ENCODE results near the gene MBP. TPM values are rescaled to one million over a fixed set of nuclear protein-coding genes. Genes with fewer than 3 reads are reported as not detected.

Gene MBP
- total RNA-seq, 4 donors from 2014 or later = 23.2 to 34.7 (median 28.2) TPM

GRCh38 chr18:76943542-76944339, 188.8 kb downstream of the MBP start:
- H3K4me3 ChIP-seq = no peak overlapping the region
- H3K4me1 ChIP-seq = no peaks in the 10 kb centered on the region
- 57 to 82% methylated on average over 6 of the region's 6 CpGs for WGBS, 2 donors (ENCODE audit: low coverage in 1 of 2)
- H3K27me3 ChIP-seq = no peaks in the 10 kb centered on the region
- H3K9me3 ChIP-seq = no peaks in the 10 kb centered on the region
- TF ChIP-seq POLR2AphosphoS5 (IDR thresholded peaks at IDR 0.05) = no peak
- TF ChIP-seq, protein P1, sequence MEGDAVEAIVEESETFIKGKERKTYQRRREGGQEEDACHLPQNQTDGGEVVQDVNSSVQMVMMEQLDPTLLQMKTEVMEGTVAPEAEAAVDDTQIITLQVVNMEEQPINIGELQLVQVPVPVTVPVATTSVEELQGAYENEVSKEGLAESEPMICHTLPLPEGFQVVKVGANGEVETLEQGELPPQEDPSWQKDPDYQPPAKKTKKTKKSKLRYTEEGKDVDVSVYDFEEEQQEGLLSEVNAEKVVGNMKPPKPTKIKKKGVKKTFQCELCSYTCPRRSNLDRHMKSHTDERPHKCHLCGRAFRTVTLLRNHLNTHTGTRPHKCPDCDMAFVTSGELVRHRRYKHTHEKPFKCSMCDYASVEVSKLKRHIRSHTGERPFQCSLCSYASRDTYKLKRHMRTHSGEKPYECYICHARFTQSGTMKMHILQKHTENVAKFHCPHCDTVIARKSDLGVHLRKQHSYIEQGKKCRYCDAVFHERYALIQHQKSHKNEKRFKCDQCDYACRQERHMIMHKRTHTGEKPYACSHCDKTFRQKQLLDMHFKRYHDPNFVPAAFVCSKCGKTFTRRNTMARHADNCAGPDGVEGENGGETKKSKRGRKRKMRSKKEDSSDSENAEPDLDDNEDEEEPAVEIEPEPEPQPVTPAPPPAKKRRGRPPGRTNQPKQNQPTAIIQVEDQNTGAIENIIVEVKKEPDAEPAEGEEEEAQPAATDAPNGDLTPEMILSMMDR (IDR thresholded peaks at IDR 0.05) = no peak
- no peak for TF ChIP-seq POLR2A (IDR thresholded peaks at IDR 0.05)
- no peak for TF ChIP-seq EP300 (IDR thresholded peaks at IDR 0.05)
- ATAC-seq = peak; percentile 82
- peaks cover 0 to 61% of the 10 kb centered on the region in 2 donors for H3K36me3 ChIP-seq
- H3K27ac ChIP-seq = no peak overlapping the region

DNA sequence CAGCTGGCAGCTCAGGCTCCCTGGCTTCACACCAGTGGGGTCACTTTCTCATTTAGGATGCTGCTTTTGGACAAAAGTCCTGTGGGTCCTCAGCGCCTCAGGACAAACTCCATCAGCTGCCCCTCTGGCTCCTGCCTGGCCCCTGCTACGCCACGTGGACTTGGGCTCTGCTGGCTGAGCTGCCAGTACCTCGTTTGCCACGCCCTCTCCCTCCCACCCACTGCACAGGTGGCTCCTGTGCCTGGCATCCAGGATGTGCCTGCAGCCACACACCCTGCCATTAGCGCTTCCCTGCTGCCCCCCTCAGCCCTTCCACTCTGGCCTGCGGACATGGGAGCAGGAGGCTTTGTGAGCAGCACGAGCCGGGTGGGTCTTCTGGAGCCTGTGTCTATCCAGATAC, 191.3 kb downstream of the MBP start:
- peaks cover 0 to 61% of the 10 kb centered on the region in 2 donors for H3K36me3 ChIP-seq
- H3K4me3 ChIP-seq = no peak overlapping the region
- no peaks in the 10 kb centered on the region for H3K9me3 ChIP-seq
- WGBS, 2 donors (ENCODE audit: low coverage in 1 of 2) = 92 to 97% methylated on average over 4 to 8 of the region's 9 CpGs
- ATAC-seq = no peak
- no peaks in the 10 kb centered on the region for H3K4me1 ChIP-seq
- TF ChIP-seq POLR2A (IDR thresholded peaks at IDR 0.05) (no peak), EP300 (IDR thresholded peaks at IDR 0.05) (no peak), POLR2AphosphoS5 (IDR thresholded peaks at IDR 0.05) (no peak)
- TF ChIP-seq, protein P1 (IDR thresholded peaks at IDR 0.05) = no peak
- no peak overlapping the region for H3K27ac ChIP-seq
- H3K27me3 ChIP-seq = no peaks in the 10 kb centered on the region

DNA sequence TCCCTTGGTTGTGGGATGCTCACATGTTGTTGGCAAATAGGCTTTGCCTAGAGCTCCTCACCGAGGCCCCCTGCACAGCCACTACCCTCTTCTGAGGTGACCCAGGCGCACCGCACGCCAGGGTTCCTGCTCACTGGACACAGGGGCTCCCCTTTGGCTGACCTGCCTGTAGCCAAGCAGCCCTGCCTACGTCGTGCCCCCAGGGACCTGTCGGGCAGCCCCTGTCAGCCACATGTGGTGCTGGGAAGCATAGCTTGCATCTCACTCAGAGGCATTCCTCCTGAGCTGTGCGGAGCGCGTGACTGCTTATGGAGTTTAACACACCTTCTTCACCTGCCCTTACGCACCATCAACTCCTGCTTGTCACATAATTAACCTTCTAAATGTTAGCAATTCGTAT, 194.0 kb downstream of the MBP start:
- WGBS, 2 donors (ENCODE audit: low coverage in 1 of 2) = 90 to 100% methylated on average over 4 to 5 of the region's 12 CpGs
- Histone ChIP-seq H3K4me3 (no peak overlapping the region), H3K36me3 (peaks cover 0 to 72% of the 10 kb centered on the region in 2 donors), H3K27ac (no peak overlapping the region), H3K9me3 (no peaks in the 10 kb centered on the region), H3K4me1 (no peaks in the 10 kb centered on the region), H3K27me3 (no peaks in the 10 kb centered on the region)
- no peak for TF ChIP-seq POLR2A (IDR thresholded peaks at IDR 0.05)
- ATAC-seq = no peak

- no peaks in the 10 kb centered on the region for H3K4me1 ChIP-seq
- H3K9me3 ChIP-seq = no peaks in the 10 kb centered on the region
- H3K27ac ChIP-seq = no peak overlapping the region
- peaks cover 0 to 82% of the 10 kb centered on the region in 2 donors for H3K36me3 ChIP-seq
- WGBS, 2 donors (ENCODE audit: low coverage in 1 of 2) = 53 to 91% methylated on average over 1 of the region's 1 CpG
- no peak overlapping the region for H3K4me3 ChIP-seq
- ATAC-seq = no peak
- TF ChIP-seq POLR2A (IDR thresholded peaks at IDR 0.05) (no peak), EP300 (IDR thresholded peaks at IDR 0.05) (no peak), POLR2AphosphoS5 (IDR thresholded peaks at IDR 0.05) (no peak)
- TF ChIP-seq, protein P1 (IDR thresholded peaks at IDR 0.05) = no peak
- H3K27me3 ChIP-seq = no peaks in the 10 kb centered on the region
Observed at GRCh38 chr18:76937597-76937996, 195.0 kb downstream of the MBP start.

DNA sequence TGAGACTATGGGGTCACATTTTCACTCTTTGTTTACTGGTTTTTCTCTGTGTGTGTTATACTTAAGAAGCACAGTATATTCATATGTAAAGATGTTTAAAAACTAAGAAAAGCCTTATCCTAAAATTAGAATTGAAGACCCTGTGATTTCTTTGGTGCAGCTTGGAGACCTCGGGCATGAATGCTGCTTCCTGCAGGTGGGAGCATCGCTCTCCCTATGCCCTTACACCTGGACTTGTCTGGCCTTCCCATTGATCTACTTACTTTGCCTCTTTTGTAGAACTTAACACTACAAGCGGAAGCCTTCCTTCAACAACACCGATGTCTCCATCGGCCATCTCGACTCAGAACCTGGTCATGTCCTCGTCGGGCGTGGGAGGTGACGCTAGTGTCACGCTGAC, 195.7 kb downstream of the MBP start:
- Histone ChIP-seq H3K27me3 (no peaks in the 10 kb centered on the region), H3K4me1 (no peaks in the 10 kb centered on the region), H3K4me3 (no peak overlapping the region), H3K27ac (no peak overlapping the region), H3K36me3 (peaks cover 0 to 89% of the 10 kb centered on the region in 2 donors), H3K9me3 (no peaks in the 10 kb centered on the region)
- WGBS, 2 donors (ENCODE audit: low coverage in 1 of 2) = 92 to 95% methylated on average over 4 to 11 of the region's 11 CpGs
- no peak for ATAC-seq
- no peak for TF ChIP-seq POLR2A (IDR thresholded peaks at IDR 0.05)
- no peak for TF ChIP-seq EP300 (IDR thresholded peaks at IDR 0.05)
- TF ChIP-seq POLR2AphosphoS5 (IDR thresholded peaks at IDR 0.05) = no peak
- TF ChIP-seq, protein P1 (IDR thresholded peaks at IDR 0.05) = no peak
